BLaER1 treated with 17β-estradiol and CSF1 and Interleukin-3, amounts not matched to agents 10 nM and 100 nM (cell line): ENCODE results near the gene CFAP61.
A peak's percentile ranks its signal among the peaks of the same experiment; 100 is the strongest.

Source experiments
- H3K27ac ChIP-seq, 11 experiments: shearing (Covaris generic); formaldehyde crosslinking; 2 replicates each; pipeline ENCODE4 v1.8.1; 2022
- H3K27me3 ChIP-seq, 11 experiments: shearing (Covaris generic); formaldehyde crosslinking; 2 replicates each; pipeline ENCODE4 v1.8.1; 2022
- H3K36me3 ChIP-seq, 11 experiments: shearing (Covaris generic); formaldehyde crosslinking; 2 replicates each; pipeline ENCODE4 v1.8.1; 2022
- H3K4me1 ChIP-seq, 10 experiments: shearing (Covaris generic); formaldehyde crosslinking; 2 replicates each; pipeline ENCODE4 v1.8.1; 2022
- H3K4me2 ChIP-seq, 11 experiments: shearing (Covaris generic); formaldehyde crosslinking; 2 replicates each; pipeline ENCODE4 v1.8.1; 2022
- H3K4me3 ChIP-seq, 10 experiments: shearing (Covaris generic); formaldehyde crosslinking; 2 replicates each; pipeline ENCODE4 v1.8.1; 2022
- H3K9ac ChIP-seq, 11 experiments: shearing (Covaris generic); formaldehyde crosslinking; 2 replicates each; pipeline ENCODE4 v1.8.1; 2022
- H3K9me3 ChIP-seq, 11 experiments: shearing (Covaris generic); formaldehyde crosslinking; replicated peaks in 1 of 11; 2 replicates each; pipeline ENCODE4 v1.8.1; 2022
- H4K20me1 ChIP-seq, 11 experiments: shearing (Covaris generic); formaldehyde crosslinking; 2 replicates each; pipeline ENCODE4 v1.8.1; 2022
- Cebpa-rat ChIP-seq, 11 experiments: shearing (Covaris generic); IDR thresholded peaks; 2 replicates each; pipeline ENCODE4 v1.8.1; 2022

The CFAP61 gene

GRCh38 chr20:20076297-20077065, 24.1 kb downstream of the CFAP61 start:
- H3K4me3 ChIP-seq = no peak overlapping the region
- no peaks in the 10 kb centered on the region for H3K27me3 ChIP-seq
- H3K36me3 ChIP-seq = no peaks in the 10 kb centered on the region
- no peaks in the 10 kb centered on the region for H3K9me3 ChIP-seq
- H3K9ac ChIP-seq = no peak overlapping the region
- peak overlapping the region in 9 of 11 experiments; percentile 8 to 38 (median 23); a peak in 9 of 22 replicates for H3K4me2 ChIP-seq
- peak overlapping the region in 3 of 11 experiments; percentile 18 to 35 (median 22); a peak in 1 of 22 replicates for H3K27ac ChIP-seq
- no peaks in the 10 kb centered on the region for H4K20me1 ChIP-seq
- peaks cover 0 to 11% (median 7%) of the 10 kb centered on the region in 10 experiments; a peak in 12 of 20 replicates for H3K4me1 ChIP-seq
- no peak for TF ChIP-seq Cebpa-rat (IDR thresholded peaks at IDR 0.05)

GRCh38 chr20:20078041-20078440, 25.7 kb downstream of the CFAP61 start:
- H3K9me3 ChIP-seq = no peaks in the 10 kb centered on the region
- no peak overlapping the region for H3K9ac ChIP-seq
- H3K4me1 ChIP-seq = peaks cover 0 to 11% (median 7%) of the 10 kb centered on the region in 10 experiments; a peak in 12 of 20 replicates
- no peak for TF ChIP-seq Cebpa-rat (IDR thresholded peaks at IDR 0.05)
- H3K4me2 ChIP-seq = no peak overlapping the region
- no peaks in the 10 kb centered on the region for H4K20me1 ChIP-seq
- no peak overlapping the region for H3K4me3 ChIP-seq
- H3K27ac ChIP-seq = no peak overlapping the region
- no peaks in the 10 kb centered on the region for H3K27me3 ChIP-seq
- H3K36me3 ChIP-seq = no peaks in the 10 kb centered on the region

GRCh38 chr20:20079102-20079784, 26.9 kb downstream of the CFAP61 start:
- Histone ChIP-seq H3K4me2 (no peak overlapping the region), H3K9ac (no peak overlapping the region), H3K27me3 (no peaks in the 10 kb centered on the region), H3K9me3 (no peaks in the 10 kb centered on the region), H3K36me3 (no peaks in the 10 kb centered on the region), H3K4me3 (no peak overlapping the region), H3K4me1 (peaks cover 0 to 11% (median 7%) of the 10 kb centered on the region in 10 experiments; a peak in 12 of 20 replicates), H4K20me1 (no peaks in the 10 kb centered on the region), H3K27ac (no peak overlapping the region)
- no peak for TF ChIP-seq Cebpa-rat (IDR thresholded peaks at IDR 0.05)

GRCh38 chr20:20083807-20084206, 31.5 kb downstream of the CFAP61 start:
- no peak overlapping the region for H3K4me2 ChIP-seq
- no peaks in the 10 kb centered on the region for H3K27me3 ChIP-seq
- H3K27ac ChIP-seq = no peak overlapping the region
- no peaks in the 10 kb centered on the region for H3K9me3 ChIP-seq
- no peaks in the 10 kb centered on the region for H4K20me1 ChIP-seq
- no peaks in the 10 kb centered on the region for H3K36me3 ChIP-seq
- peaks cover 0 to 8% (median 3%) of the 10 kb centered on the region in 10 experiments; a peak in 13 of 20 replicates for H3K4me1 ChIP-seq
- H3K9ac ChIP-seq = no peak overlapping the region
- H3K4me3 ChIP-seq = no peak overlapping the region
- no peak for TF ChIP-seq Cebpa-rat (IDR thresholded peaks at IDR 0.05)

- Histone ChIP-seq H3K9me3 (no peaks in the 10 kb centered on the region), H3K36me3 (no peaks in the 10 kb centered on the region), H4K20me1 (no peaks in the 10 kb centered on the region), H3K27me3 (no peaks in the 10 kb centered on the region), H3K4me3 (no peak overlapping the region), H3K4me1 (peaks cover 0 to 13% (median 7%) of the 10 kb centered on the region in 10 experiments; a peak in 13 of 20 replicates), H3K27ac (no peak overlapping the region), H3K4me2 (no peak overlapping the region), H3K9ac (no peak overlapping the region)
- no peak for TF ChIP-seq Cebpa-rat (IDR thresholded peaks at IDR 0.05)
Observed at GRCh38 chr20:20084296-20084752, 32.0 kb downstream of the CFAP61 start.

- peaks cover 0 to 20% (median 9%) of the 10 kb centered on the region in 10 experiments; a peak in 13 of 20 replicates for H3K4me1 ChIP-seq
- H3K9me3 ChIP-seq = no peaks in the 10 kb centered on the region
- H3K4me2 ChIP-seq = no peak overlapping the region
- no peak for TF ChIP-seq Cebpa-rat (IDR thresholded peaks at IDR 0.05)
- no peaks in the 10 kb centered on the region for H4K20me1 ChIP-seq
- H3K36me3 ChIP-seq = no peaks in the 10 kb centered on the region
- no peaks in the 10 kb centered on the region for H3K27me3 ChIP-seq
- no peak overlapping the region for H3K9ac ChIP-seq
- no peak overlapping the region for H3K27ac ChIP-seq
- no peak overlapping the region for H3K4me3 ChIP-seq
Observed at GRCh38 chr20:20085071-20085470, 32.7 kb downstream of the CFAP61 start.

- H3K9ac ChIP-seq = no peak overlapping the region
- TF ChIP-seq Cebpa-rat (IDR thresholded peaks at IDR 0.05) = no peak
- H3K4me3 ChIP-seq = no peak overlapping the region
- H3K4me2 ChIP-seq = no peak overlapping the region
- no peaks in the 10 kb centered on the region for H3K27me3 ChIP-seq
- H4K20me1 ChIP-seq = no peaks in the 10 kb centered on the region
- H3K4me1 ChIP-seq = peaks cover 0 to 20% (median 9%) of the 10 kb centered on the region in 10 experiments; a peak in 13 of 20 replicates
- H3K9me3 ChIP-seq = no peaks in the 10 kb centered on the region
- H3K36me3 ChIP-seq = no peaks in the 10 kb centered on the region
- H3K27ac ChIP-seq = no peak overlapping the region
Observed at GRCh38 chr20:20085812-20086211, 33.5 kb downstream of the CFAP61 start.

GRCh38 chr20:20089018-20089417, 36.7 kb downstream of the CFAP61 start:
- Histone ChIP-seq H3K27ac (no peak overlapping the region), H4K20me1 (no peaks in the 10 kb centered on the region), H3K4me3 (no peak overlapping the region), H3K27me3 (no peaks in the 10 kb centered on the region), H3K9me3 (no peaks in the 10 kb centered on the region), H3K36me3 (no peaks in the 10 kb centered on the region), H3K9ac (no peak overlapping the region), H3K4me2 (peak overlapping the region in 8 of 11 experiments; percentile 18 to 64 (median 45); a peak in 14 of 22 replicates), H3K4me1 (peaks cover 0 to 23% (median 10%) of the 10 kb centered on the region in 10 experiments; a peak in 13 of 20 replicates)
- TF ChIP-seq Cebpa-rat (IDR thresholded peaks at IDR 0.05) = no peak

GRCh38 chr20:20089939-20090338, 37.6 kb downstream of the CFAP61 start:
- H3K4me2 ChIP-seq = peak overlapping the region in 4 of 11 experiments; percentile 44 to 64 (median 52); a peak in 5 of 22 replicates
- H3K9me3 ChIP-seq = no peaks in the 10 kb centered on the region
- H3K9ac ChIP-seq = no peak overlapping the region
- peaks cover 0 to 32% (median 19%) of the 10 kb centered on the region in 10 experiments; a peak in 14 of 20 replicates for H3K4me1 ChIP-seq
- H4K20me1 ChIP-seq = no peaks in the 10 kb centered on the region
- no peak overlapping the region for H3K4me3 ChIP-seq
- H3K36me3 ChIP-seq = no peaks in the 10 kb centered on the region
- TF ChIP-seq Cebpa-rat (IDR thresholded peaks at IDR 0.05) = no peak
- H3K27me3 ChIP-seq = no peaks in the 10 kb centered on the region
- H3K27ac ChIP-seq = no peak overlapping the region
